Right renal pelvis (tissue), 4 donors: ENCODE results near the gene NAV2. TPM values are rescaled to one million over a fixed set of nuclear protein-coding genes. Genes with fewer than 3 reads are reported as not detected.

Source experiments
- DNase-seq, 4 donors: peaks; one replicate each; pipeline ENCODE4 v3.0.0-alpha.2; 2013; ENCODE audit warnings: low read depth in 4 of 4, low spot score in 3 of 4, missing footprints in 1 of 4
- polyA plus RNA-seq, 4 donors: library from polyadenylated mRNA; unstranded; fragments of 120-200 nt; gene quantifications; one replicate each; pipeline ENCODE4 v1.2.1, GENCODE V29; 2013; ENCODE audit not compliant: insufficient read length in 4 of 4

NAV2 gene
- polyA plus RNA-seq, 4 donors: 33.2 to 55.2 (median 34.0) TPM

GRCh38 chr11:19822531-19822930, 109.9 kb downstream of the NAV2 start:
- no peak for DNase-seq

DNA sequence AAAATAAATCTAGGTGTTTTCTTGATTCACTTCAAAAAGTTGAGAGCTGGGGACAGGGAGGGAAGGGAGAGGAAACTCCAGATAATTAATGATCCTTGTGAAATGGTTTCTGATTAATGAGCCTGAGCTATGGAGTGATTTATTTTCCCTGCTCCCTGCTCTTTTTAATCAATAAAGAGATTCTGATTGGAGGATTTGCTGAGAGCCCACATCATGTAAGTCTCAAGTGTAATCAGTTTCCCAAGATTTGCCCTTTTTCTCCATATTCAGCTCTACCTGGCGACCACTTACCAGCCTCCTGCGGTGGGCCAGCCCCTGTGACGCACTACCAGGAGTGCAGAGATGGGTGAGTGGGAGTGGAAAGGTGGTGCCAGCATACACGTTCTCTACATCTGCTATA, 114.0 kb downstream of the NAV2 start:
- no peak for DNase-seq

GRCh38 chr11:19827399-19828135, 114.9 kb downstream of the NAV2 start:
- no peak for DNase-seq

DNA sequence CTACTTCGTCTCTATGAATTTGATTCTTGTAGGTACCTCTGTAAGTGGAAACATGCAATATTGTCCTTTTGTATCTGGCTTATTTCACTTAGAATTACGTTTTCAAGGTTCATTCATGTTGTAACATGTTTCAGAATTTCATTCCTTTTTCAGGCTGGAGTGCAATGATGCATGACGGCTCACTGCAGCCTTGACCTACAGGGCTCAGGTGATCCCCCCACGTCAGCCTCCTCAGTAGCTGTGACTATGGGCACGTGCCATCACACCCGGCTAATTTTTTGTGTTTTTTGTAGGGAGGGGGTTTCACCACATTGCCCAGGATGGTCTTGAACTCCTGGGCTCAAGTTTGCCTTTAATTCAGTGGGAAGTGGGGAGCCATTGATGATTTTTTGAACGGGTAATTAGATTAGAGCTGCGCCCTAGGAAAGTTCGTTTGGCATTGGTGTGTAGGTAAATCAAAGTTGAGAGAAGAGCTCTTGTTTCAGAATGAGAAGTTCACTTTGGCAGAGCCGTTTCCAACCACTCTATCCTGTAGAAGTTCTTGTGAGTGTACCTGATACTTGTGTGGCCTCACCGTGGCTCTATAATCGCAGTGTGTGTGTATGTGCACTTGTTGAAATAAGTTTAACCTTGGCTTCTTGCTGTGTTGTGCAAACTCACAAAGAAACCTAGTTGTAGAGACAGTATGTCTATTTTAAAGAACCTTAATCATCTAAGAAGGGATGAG, 115.9 kb downstream of the NAV2 start:
- DNase-seq: no peak

GRCh38 chr11:19829109-19829837, 116.6 kb downstream of the NAV2 start:
- no peak for DNase-seq

GRCh38 chr11:19832086-19832750, 119.6 kb downstream of the NAV2 start:
- no peak for DNase-seq

DNA sequence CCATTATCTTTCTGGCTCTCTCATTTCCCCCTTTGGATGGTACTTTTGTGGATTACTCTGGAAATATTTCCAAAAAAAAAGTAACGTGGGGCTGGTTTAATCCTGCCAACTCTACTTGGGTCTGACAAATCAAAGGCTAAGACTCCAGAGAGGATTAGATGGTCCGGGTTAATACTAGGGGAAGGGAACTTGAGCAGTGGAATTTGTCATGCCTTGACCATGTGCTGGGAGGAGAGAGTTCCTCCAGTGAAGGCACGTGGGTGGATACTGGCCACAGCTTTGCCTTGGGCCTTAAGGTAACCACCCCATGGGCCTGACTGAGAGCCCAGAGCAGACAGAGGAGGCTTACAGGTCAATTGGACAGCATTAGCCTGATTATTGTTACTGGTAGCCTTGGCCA, 120.3 kb downstream of the NAV2 start:
- no peak for DNase-seq

GRCh38 chr11:19834771-19835170, 122.1 kb downstream of the NAV2 start:
- no peak for DNase-seq

- DNase-seq: no peak
Observed at GRCh38 chr11:19836666-19837065, 124.0 kb downstream of the NAV2 start.

DNA sequence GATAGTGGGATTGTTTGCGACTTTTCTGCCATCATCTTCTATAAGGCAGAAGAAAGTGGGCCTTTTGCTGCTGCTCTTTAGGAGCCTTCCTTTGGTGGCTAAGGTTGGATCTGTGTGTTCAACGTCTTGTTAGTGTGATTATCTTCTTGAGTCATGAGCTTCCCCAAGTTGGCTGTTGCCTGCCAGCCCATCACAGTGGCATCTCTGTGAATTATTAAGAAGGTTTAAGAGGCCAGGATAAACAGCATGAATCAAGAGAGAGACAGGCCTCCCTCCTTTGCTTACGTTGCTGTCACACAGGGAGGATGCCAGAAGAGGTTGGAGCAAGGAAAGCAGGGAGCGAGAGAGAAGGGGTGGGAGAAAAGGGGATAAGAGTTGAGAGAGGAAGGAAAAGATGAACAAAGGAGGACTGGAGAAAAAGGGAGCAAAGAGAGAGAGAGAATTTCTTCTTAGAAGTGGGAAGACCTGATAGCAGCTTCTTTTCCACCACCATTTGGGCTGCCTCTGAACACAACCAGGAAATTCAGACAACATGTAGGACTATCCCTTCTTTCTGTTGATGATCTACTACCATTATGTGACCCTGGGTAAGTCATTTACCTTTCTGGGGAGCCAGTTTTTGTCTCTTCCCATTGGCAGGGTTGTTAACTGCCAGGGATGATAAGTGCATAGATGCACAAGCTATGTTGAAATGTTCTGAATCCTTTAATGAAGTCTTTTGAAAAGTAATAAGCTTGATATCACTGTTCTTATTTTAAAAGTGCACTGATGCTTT, 126.5 kb downstream of the NAV2 start:
- no peak for DNase-seq

DNA sequence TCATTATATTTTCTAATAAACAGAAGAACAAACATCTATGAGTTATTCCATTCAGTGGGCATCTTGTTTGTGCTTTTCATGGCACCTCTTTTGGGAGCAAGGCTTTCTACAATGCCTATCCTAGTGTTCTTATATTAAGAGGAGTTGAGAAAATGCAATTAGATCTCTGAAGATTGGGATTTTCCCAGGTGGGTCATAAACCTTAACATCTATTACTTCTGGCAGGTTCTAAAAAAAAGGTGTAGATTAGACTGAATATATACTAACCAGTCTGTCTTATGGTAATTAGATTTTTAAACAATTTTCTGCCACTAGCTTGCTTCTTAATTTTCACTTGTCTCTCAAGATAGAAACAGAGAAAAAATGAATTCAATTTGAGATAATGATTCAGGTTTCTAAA, 128.3 kb downstream of the NAV2 start:
- no peak for DNase-seq

DNA sequence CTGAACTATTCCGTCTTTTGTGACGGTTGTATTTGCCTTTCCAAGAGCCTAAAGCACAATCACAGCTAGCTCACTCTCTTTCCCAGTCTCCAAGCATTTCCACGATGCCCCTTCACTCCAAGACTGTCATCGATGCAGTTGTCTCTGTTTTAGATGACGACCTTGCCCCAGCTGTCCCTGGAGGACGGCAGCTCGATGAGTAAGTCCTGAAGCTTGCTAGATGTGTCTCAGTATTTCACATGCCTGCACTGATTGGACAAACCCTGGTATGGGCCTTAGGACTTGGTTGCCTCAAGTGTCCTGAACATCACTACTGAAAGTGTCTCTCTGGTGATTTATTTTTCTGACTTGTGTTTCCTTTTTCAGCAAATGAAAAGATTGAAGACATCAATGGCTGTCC, 129.9 kb downstream of the NAV2 start:
- no peak for DNase-seq

DNA sequence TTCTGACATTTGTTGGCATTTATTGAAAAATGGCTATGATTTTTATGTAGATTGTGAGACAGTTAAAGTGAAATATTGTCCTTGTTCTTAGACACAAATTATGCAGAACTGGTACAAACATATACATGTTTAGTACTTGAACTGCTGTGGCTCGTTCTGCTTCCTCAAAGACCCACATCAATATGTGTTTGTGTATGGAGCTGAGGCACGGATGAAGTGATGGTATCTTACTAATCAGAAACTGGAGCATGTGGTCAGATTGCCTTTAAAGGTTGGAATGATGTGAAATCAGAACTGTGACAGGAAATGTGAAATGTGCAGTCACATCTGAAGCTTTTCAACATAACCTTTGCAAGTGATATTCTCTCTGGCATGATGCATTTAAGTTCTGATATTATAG, 130.4 kb downstream of the NAV2 start:
- DNase-seq: no peak

DNA sequence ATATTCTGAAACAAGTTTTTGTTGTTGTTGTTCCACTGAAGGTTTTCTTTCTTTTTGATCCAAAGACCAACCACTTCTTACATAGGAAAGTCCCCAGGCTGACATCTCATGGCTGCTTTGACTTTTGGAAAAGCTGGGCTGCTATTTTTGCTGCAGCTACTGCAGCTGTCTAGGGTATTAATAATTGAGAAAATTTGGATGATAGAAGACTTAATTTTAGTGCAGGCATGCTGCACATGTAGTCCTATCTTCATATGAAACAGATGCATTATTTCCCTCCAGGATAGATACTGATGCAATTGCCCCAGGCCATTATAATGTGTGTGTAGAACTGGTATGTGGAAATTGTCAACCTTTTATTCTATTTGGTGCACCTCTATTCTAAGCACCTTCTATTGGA, 131.4 kb downstream of the NAV2 start:
- DNase-seq: no peak

- no peak for DNase-seq
Observed at GRCh38 chr11:19844806-19845205, 132.2 kb downstream of the NAV2 start.

DNA sequence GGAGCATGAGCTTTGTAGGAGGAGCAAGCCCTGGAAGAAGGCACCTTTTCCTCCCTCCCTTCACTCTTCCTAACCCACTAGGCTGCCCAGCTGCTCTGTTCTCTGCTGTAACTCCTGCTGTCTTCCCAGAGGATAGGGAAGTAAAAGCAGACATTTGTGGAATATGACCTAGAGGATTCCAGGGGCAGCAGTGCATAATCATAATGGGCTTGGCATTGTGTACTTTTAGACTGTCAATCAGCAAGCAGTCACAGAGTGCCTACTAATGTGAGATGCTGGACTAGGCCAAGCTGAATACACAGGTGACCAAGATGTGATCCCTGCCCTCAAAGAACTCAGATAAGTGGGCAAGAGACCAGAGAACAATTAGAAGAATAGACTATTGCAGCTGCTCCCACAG, 133.0 kb downstream of the NAV2 start:
- no peak for DNase-seq

DNA sequence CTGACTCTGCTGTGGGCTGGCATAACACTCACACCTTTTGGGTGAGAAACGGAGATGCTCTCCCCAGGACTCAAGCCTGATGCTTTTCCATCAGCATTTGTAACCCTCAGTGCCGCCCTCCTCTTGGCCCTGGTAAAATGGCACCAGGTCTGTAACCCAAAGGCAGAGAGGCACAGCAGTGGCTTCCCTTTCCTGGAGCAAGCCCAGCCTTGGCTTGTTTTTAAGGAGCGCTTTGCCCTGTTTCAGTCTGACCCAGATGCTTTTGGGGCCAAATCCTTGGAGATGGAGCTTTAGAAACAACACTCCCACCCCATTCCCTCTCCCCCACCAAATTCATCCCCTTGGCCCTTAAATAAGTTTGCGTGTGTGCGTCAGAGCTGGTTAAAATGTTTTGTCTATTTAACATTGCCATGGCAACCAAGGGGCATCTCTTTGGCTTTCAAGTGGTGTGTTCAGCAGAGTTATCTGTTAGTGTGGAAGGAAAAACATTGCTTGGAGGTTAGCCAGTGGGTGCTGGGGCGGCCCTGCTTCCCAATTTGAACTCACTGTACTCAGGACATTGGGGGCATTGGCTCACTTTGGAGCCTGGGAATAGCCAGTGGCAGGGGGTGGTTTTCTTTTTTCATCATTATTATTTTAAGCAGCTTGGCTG, 134.1 kb downstream of the NAV2 start:
- no peak for DNase-seq

- no peak for DNase-seq
Observed at GRCh38 chr11:19848219-19848618, 135.6 kb downstream of the NAV2 start.

- DNase-seq: no peak
Observed at GRCh38 chr11:19849107-19849789, 136.6 kb downstream of the NAV2 start.
